ENCODE data around the gene POU2AF1. TPM values are rescaled to one million over a fixed set of nuclear protein-coding genes. Genes with fewer than 3 reads are reported as not detected.
"Not testable (repeated sequence)": the region's sequence is repeated elsewhere in the genome, so short reads cannot be mapped to it uniquely, and the experiment has no call there.

Gene POU2AF1
- total and polyA plus RNA-seq, 4 donors, result 0.21 to 2.0 (median 0.83) TPM

DNA sequence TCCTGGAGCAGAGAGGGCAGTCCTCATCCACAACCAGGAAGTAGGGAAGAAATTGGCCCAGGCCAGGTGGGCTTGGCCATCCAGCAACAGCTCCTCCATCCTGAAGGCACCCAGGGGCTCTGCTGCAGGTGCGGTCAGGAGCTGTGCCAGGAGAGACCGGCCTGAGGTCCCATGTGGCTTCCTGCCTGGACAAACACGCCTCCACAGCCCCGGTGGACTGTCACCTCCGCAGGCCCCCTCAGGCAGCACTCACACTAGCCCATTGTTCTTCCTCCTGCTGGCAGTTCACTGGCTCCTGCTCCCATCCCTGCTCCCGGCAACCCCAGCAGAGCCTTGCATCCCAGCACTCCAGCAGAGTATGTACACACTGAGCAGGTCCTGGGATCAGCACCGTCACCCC, 16.0 kb upstream of the POU2AF1 start:
- no peak overlapping the region for H3K27ac ChIP-seq (ENCODE audit: low read depth in 1 of 2, low read length in 2 of 2)
- H3K9ac ChIP-seq (ENCODE audit: low read depth in 1 of 2, low read length in 2 of 2), result no peak overlapping the region
- no peaks in the 10 kb centered on the region for H3K4me1 ChIP-seq (ENCODE audit: control insufficient read depth in 4 of 4, insufficient read depth in 4 of 4, low read length in 3 of 4)
- no peaks in the 10 kb centered on the region for H3K36me3 ChIP-seq (ENCODE audit: control insufficient read depth in 4 of 4, insufficient read depth in 3 of 4, low read depth in 1 of 4, low read length in 3 of 4)
- no peak for TF ChIP-seq TAF1 (conservative IDR thresholded peaks at IDR 0.05)
- H3K4me3 ChIP-seq (ENCODE audit: low read depth in 1 of 3, low read length in 3 of 3), result no peak overlapping the region
- no peak for DNase-seq (ENCODE audit: low spot score)
- no peaks in the 10 kb centered on the region for H3K27me3 ChIP-seq (ENCODE audit: control insufficient read depth in 4 of 4, insufficient read depth in 4 of 4, low read length in 3 of 4)
- H3K9me3 ChIP-seq (ENCODE audit: control insufficient read depth in 4 of 4, low read length in 3 of 4), result no peaks in the 10 kb centered on the region
- WGBS, result 80% methylated on average over 7 of the region's 7 CpGs

DNA sequence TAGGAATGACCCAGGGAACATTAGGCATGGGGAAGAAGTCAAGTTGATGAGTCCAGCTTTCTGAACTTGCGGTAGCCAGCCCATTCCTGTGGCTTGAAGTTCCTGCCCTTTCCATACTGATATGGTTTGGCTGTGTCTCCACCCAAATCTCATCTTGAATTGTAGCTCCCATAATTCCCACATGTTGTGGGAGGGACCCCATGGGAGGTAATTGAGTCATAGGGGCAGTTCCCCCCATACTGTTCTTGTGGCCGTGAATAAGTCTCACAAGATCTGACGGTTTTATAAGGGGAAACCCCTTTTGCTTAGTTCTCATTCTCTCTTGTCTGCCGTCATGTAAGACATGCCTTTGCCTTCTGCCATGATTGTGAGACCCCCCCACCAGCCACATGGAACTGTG, 15.1 kb upstream of the POU2AF1 start:
- not testable (repeated sequence) for H3K9ac ChIP-seq (ENCODE audit: low read depth in 1 of 2, low read length in 2 of 2); H3K27me3 ChIP-seq (ENCODE audit: control insufficient read depth in 4 of 4, insufficient read depth in 4 of 4, low read length in 3 of 4); DNase-seq (ENCODE audit: low spot score); H3K4me3 ChIP-seq (ENCODE audit: low read depth in 1 of 3, low read length in 3 of 3); H3K36me3 ChIP-seq (ENCODE audit: control insufficient read depth in 4 of 4, insufficient read depth in 3 of 4, low read depth in 1 of 4, low read length in 3 of 4); H3K4me1 ChIP-seq (ENCODE audit: control insufficient read depth in 4 of 4, insufficient read depth in 4 of 4, low read length in 3 of 4); H3K9me3 ChIP-seq (ENCODE audit: control insufficient read depth in 4 of 4, low read length in 3 of 4); H3K27ac ChIP-seq (ENCODE audit: low read depth in 1 of 2, low read length in 2 of 2)
- 68% methylated on average over 4 of the region's 4 CpGs for WGBS

DNA sequence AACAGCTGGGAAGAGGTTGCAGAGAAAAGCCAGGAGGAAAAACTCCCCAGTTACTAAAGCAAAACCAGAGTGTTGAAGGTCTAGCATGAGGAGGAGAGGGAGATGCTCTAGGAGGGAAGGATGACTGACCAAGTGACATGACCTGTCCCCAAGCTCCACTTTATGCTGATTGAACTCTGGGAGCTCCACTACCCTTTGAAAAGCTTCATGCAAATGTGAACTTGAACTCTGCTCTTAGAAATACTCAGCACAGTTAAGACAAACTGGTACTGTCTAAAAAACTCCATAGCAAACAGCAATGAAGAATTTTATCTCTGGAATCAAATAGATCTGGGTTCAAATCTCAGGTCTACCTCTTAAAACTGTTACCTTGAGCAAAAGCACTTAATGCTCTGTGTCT, 14.5 kb upstream of the POU2AF1 start:
- no peaks in the 10 kb centered on the region for H3K27me3 ChIP-seq (ENCODE audit: control insufficient read depth in 4 of 4, insufficient read depth in 4 of 4, low read length in 3 of 4)
- DNase-seq (ENCODE audit: low spot score), result no peak
- H3K4me3 ChIP-seq (ENCODE audit: low read depth in 1 of 3, low read length in 3 of 3), result no peak overlapping the region
- no peaks in the 10 kb centered on the region for H3K36me3 ChIP-seq (ENCODE audit: control insufficient read depth in 4 of 4, insufficient read depth in 3 of 4, low read depth in 1 of 4, low read length in 3 of 4)
- H3K4me1 ChIP-seq (ENCODE audit: control insufficient read depth in 4 of 4, insufficient read depth in 4 of 4, low read length in 3 of 4), result peaks cover 0 to 5% (median 0%) of the 10 kb centered on the region in 4 donors
- no peak overlapping the region for H3K27ac ChIP-seq (ENCODE audit: low read depth in 1 of 2, low read length in 2 of 2)
- no peak for TF ChIP-seq RAD21 (IDR thresholded peaks at IDR 0.05)
- no peak for TF ChIP-seq FOXA1 (IDR thresholded peaks at IDR 0.05)
- TF ChIP-seq, protein P1, sequence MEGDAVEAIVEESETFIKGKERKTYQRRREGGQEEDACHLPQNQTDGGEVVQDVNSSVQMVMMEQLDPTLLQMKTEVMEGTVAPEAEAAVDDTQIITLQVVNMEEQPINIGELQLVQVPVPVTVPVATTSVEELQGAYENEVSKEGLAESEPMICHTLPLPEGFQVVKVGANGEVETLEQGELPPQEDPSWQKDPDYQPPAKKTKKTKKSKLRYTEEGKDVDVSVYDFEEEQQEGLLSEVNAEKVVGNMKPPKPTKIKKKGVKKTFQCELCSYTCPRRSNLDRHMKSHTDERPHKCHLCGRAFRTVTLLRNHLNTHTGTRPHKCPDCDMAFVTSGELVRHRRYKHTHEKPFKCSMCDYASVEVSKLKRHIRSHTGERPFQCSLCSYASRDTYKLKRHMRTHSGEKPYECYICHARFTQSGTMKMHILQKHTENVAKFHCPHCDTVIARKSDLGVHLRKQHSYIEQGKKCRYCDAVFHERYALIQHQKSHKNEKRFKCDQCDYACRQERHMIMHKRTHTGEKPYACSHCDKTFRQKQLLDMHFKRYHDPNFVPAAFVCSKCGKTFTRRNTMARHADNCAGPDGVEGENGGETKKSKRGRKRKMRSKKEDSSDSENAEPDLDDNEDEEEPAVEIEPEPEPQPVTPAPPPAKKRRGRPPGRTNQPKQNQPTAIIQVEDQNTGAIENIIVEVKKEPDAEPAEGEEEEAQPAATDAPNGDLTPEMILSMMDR (IDR thresholded peaks at IDR 0.05; ENCODE audit: low read depth, low read length, missing input control), result no peak
- no peak for TF ChIP-seq EGR1 (IDR thresholded peaks at IDR 0.05; ENCODE audit: low read depth in 2 of 2)
- TF ChIP-seq YY1 (IDR thresholded peaks at IDR 0.05), result no peak
- TF ChIP-seq, protein P2, sequence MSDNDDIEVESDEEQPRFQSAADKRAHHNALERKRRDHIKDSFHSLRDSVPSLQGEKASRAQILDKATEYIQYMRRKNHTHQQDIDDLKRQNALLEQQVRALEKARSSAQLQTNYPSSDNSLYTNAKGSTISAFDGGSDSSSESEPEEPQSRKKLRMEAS (IDR thresholded peaks at IDR 0.05), result no peak
- TF ChIP-seq, protein P3, sequence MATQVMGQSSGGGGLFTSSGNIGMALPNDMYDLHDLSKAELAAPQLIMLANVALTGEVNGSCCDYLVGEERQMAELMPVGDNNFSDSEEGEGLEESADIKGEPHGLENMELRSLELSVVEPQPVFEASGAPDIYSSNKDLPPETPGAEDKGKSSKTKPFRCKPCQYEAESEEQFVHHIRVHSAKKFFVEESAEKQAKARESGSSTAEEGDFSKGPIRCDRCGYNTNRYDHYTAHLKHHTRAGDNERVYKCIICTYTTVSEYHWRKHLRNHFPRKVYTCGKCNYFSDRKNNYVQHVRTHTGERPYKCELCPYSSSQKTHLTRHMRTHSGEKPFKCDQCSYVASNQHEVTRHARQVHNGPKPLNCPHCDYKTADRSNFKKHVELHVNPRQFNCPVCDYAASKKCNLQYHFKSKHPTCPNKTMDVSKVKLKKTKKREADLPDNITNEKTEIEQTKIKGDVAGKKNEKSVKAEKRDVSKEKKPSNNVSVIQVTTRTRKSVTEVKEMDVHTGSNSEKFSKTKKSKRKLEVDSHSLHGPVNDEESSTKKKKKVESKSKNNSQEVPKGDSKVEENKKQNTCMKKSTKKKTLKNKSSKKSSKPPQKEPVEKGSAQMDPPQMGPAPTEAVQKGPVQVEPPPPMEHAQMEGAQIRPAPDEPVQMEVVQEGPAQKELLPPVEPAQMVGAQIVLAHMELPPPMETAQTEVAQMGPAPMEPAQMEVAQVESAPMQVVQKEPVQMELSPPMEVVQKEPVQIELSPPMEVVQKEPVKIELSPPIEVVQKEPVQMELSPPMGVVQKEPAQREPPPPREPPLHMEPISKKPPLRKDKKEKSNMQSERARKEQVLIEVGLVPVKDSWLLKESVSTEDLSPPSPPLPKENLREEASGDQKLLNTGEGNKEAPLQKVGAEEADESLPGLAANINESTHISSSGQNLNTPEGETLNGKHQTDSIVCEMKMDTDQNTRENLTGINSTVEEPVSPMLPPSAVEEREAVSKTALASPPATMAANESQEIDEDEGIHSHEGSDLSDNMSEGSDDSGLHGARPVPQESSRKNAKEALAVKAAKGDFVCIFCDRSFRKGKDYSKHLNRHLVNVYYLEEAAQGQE (IDR thresholded peaks at IDR 0.05), result no peak
- no peaks in the 10 kb centered on the region for H3K9me3 ChIP-seq (ENCODE audit: control insufficient read depth in 4 of 4, low read length in 3 of 4)
- H3K9ac ChIP-seq (ENCODE audit: low read depth in 1 of 2, low read length in 2 of 2), result no peak overlapping the region

DNA sequence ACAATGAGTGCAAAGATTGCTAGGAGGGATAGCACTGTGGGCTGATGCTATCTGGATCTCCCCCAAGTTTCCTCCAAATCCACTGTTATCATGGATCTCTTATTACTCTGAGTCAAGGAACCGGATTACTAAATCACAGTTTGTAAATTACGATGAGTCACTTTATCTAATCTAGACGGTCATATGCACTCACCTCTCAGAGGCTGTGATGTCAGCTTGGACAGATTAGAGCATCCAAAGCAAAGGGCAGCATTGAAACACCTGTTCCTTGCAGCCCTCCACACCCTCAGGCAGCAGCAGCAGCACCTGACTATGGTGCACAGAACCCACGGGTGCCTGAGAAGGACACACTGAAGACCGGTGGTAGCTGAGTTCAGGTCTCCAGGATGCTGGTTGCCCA, 14.0 kb upstream of the POU2AF1 start:
- Histone ChIP-seq H3K4me3 (ENCODE audit: low read depth in 1 of 3, low read length in 3 of 3) (no peak overlapping the region), H3K9me3 (ENCODE audit: control insufficient read depth in 4 of 4, low read length in 3 of 4) (no peaks in the 10 kb centered on the region), H3K27me3 (ENCODE audit: control insufficient read depth in 4 of 4, insufficient read depth in 4 of 4, low read length in 3 of 4) (no peaks in the 10 kb centered on the region), H3K27ac (ENCODE audit: low read depth in 1 of 2, low read length in 2 of 2) (no peak overlapping the region), H3K9ac (ENCODE audit: low read depth in 1 of 2, low read length in 2 of 2) (no peak overlapping the region), H3K36me3 (ENCODE audit: control insufficient read depth in 4 of 4, insufficient read depth in 3 of 4, low read depth in 1 of 4, low read length in 3 of 4) (no peaks in the 10 kb centered on the region), H3K4me1 (ENCODE audit: control insufficient read depth in 4 of 4, insufficient read depth in 4 of 4, low read length in 3 of 4) (peaks cover 0 to 5% (median 0%) of the 10 kb centered on the region in 4 donors)
- DNase-seq (ENCODE audit: low spot score), result no peak
- WGBS, result 81% methylated on average over 5 of the region's 5 CpGs
- TF ChIP-seq, protein P4, sequence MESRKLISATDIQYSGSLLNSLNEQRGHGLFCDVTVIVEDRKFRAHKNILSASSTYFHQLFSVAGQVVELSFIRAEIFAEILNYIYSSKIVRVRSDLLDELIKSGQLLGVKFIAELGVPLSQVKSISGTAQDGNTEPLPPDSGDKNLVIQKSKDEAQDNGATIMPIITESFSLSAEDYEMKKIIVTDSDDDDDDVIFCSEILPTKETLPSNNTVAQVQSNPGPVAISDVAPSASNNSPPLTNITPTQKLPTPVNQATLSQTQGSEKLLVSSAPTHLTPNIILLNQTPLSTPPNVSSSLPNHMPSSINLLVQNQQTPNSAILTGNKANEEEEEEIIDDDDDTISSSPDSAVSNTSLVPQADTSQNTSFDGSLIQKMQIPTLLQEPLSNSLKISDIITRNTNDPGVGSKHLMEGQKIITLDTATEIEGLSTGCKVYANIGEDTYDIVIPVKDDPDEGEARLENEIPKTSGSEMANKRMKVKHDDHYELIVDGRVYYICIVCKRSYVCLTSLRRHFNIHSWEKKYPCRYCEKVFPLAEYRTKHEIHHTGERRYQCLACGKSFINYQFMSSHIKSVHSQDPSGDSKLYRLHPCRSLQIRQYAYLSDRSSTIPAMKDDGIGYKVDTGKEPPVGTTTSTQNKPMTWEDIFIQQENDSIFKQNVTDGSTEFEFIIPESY (IDR thresholded peaks at IDR 0.05), result no peak
- TF ChIP-seq JUND (IDR thresholded peaks at IDR 0.05) (no peak), GABPA (IDR thresholded peaks at IDR 0.05 in 1 of 2, conservative IDR thresholded peaks at IDR 0.05 in 1 of 2) (no peak), FOXA2 (IDR thresholded peaks at IDR 0.05) (no peak), EGR1 (IDR thresholded peaks at IDR 0.05; ENCODE audit: low read depth in 2 of 2) (no peak)
- TF ChIP-seq, protein P3 (IDR thresholded peaks at IDR 0.05), result no peak

All from liver (tissue), 9 donors.